ENCODE measurements around the gene CD6.

The CD6 gene

DNA sequence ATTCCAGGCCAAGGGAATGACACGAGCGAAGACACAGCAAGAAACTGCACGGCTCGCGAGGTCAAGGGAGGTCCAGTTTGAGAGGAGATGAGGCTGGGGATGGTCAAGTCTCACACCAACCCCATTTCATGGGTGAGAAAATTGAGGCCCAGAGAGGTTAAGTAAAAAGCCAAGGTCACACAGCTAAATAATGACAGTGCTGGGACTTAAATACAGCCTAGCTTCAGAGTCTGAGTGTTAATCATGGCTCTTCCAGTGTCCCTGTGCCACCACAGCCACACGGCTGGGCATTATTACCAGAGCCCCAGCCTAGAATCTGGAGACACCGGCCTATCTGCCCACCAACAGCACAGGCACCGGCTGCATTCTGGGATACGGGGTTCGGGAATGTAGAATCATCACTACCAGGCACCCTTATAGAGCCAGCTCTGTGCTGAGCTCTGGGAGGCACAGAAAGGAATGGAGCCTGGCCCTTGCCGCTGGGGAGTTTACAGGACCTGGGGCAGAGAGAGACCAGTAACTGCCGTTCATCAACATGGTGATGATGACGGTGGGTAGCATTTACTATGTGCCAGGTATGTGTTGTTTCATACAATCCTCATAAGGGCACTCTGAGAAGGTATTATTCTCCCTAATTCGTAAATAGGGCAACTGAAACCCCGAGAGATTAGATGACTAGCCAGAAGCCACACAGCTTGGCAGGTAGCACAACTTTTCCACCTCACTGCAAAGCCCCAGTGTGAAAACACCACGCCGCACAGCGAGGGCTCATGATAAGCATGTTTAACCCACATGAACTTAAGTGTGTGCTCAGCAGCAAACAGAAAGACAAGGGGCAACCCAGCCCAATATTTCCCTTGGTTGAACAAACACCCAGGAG lies 51.8 kb downstream of the CD6 start:
- Mint-ChIP-seq H3K27me3 (no peaks in the 10 kb centered on the region), H3K4me3 (peak overlapping the region; percentile 68), H3K27ac (peak overlapping the region; percentile 96)

DNA sequence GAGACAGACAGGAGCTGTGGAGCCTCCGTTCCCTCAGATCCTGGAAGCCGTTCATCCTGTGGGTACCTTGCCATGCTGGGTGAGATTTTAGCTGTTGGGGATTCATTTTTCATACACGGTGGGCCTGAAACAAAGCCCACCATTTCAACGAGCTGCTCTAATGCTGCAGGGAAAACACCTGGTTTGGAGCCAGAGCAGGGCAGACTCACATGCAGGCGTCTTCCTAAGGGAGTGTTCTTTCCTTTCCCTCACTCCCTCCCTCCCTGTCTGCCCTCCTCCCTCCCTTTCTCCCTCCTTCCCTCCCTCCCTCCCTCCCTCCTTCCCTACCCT lies 52.5 kb downstream of the CD6 start:
- H3K4me1 Mint-ChIP-seq (ENCODE audit: low read depth): peaks cover 91% of the 10 kb centered on the region

More for the DNA sequence above, 51.8 kb downstream of the CD6 start:
- Mint-ChIP-seq H3K9me3 (no peaks in the 10 kb centered on the region), H3K36me3 (ENCODE audit: low read depth) (peaks cover 85% of the 10 kb centered on the region), H3K4me1 (ENCODE audit: low read depth) (peaks cover 90% of the 10 kb centered on the region)
- DNase-seq: peak; percentile 77

DNA sequence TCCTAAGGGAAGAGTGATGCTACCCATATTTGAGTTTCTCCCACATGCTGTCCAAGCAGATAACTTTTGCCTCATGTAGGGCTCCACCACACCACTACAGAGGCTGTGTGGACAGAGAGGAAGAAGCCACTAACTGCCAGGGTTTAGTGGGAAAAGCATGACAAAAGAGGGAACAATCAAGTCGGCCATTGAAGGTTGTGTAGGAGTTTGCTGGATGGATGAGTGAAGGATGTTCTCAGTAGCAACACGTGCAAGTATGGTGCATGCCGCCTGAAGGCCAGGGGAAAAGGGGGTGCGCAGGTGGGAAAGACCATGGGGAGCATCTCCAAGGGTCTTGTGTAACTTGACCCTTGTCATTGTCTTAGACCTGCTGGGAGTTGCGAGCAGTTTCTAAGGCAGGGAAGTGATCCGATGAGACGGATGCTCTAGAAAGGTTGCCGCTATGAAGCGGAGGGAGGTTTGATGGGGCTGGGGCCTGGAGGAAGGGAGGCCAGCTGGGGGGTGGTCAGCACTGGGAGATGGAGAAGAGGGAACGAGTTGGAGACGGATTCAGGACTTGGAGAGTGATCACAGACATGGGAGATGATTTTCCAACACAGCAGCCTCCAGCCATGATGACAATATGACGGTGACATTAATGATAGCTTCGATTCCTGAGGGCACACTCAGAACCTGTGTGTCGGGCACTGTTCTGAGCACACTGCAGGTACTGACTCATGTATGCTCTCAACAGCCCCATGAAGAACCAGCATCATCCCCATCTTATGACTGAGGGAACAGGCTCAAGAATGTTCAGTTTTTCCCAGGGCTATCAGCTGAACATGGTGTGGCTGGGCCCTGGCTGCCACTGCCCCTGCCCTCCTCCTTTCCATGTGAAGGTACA lies 53.7 kb downstream of the CD6 start:
- no peaks in the 10 kb centered on the region for H3K9me3 Mint-ChIP-seq
- H3K4me3 Mint-ChIP-seq: peak overlapping the region; percentile 90
- peak; percentile 41 for DNase-seq
- peak overlapping the region; percentile 96 for H3K27ac Mint-ChIP-seq
- H3K27me3 Mint-ChIP-seq: no peaks in the 10 kb centered on the region
- peaks cover 93% of the 10 kb centered on the region for H3K4me1 Mint-ChIP-seq (ENCODE audit: low read depth)
- H3K36me3 Mint-ChIP-seq (ENCODE audit: low read depth): peaks cover 83% of the 10 kb centered on the region

More for the DNA sequence above, 52.5 kb downstream of the CD6 start:
- Mint-ChIP-seq H3K27ac (peak overlapping the region; percentile 96), H3K27me3 (no peaks in the 10 kb centered on the region), H3K36me3 (ENCODE audit: low read depth) (peaks cover 83% of the 10 kb centered on the region), H3K9me3 (no peaks in the 10 kb centered on the region), H3K4me3 (peak overlapping the region; percentile 68)
- no peak for DNase-seq

DNA sequence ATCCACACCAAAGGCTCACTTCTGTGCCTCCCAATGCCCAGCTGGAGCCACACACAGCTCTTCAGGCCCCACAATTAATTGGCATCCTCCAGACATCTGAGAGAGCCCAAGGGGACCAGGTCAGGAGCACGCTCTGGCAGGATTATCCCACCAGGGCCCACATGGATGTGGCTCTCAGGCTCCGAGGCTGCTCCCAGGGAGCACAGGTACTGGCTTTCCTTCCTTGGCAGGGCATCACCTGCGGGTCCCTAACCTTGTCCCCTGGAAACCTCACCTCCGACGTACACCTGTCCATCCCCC lies 54.3 kb downstream of the CD6 start:
- Mint-ChIP-seq H3K36me3 (ENCODE audit: low read depth) (peaks cover 83% of the 10 kb centered on the region), H3K27ac (peak overlapping the region; percentile 96), H3K4me3 (peak overlapping the region; percentile 90), H3K4me1 (ENCODE audit: low read depth) (peaks cover 91% of the 10 kb centered on the region), H3K9me3 (no peaks in the 10 kb centered on the region), H3K27me3 (no peaks in the 10 kb centered on the region)
- peak; percentile 70 for DNase-seq

DNA sequence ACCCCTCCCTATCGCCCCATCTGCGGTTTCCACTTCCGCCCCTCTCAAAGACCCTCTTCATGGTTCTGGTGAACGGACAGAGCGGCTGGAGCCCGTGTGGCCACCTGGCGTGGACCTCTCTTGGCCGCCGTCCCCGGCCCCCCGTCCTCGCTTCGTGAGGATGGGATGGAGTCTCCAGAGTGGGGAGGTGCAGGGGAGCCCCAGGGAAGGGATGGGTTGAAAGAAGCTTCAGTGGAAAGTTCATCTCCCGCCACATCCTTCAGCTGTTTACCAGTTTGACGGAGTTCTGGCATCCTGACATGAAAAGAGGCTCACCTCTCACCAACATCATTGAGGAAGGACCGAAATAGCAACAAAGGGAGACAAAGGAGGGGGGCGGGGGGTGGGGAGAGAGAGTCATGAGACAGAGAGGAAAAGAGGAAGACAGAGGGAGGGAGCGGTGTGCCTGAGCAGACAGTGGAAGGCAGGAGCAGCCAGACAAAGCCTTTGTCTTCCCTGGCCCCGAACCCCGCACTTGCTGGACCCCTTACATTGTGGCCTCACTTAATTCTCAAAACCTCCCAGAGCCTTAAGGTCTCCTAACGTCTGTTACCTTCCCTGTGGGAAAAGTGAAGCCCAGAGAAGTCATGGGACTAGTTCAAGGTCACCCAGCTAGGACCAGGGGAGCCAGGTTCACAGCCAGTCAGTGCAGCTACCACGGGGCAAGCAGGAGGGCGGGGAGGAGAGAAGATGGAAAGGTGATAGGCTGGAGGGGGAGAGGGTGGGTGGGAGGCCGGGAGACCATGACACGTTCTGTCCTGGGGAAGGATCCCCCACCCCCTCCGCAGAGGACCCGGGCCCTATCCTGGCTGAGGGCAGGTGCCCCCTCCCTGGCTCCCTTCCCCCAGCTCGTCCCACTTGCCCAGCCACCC lies 54.9 kb downstream of the CD6 start:
- Mint-ChIP-seq H3K9me3 (no peaks in the 10 kb centered on the region), H3K27me3 (no peaks in the 10 kb centered on the region), H3K4me3 (peak overlapping the region; percentile 90), H3K36me3 (ENCODE audit: low read depth) (peaks cover 81% of the 10 kb centered on the region), H3K27ac (peak overlapping the region; percentile 96), H3K4me1 (ENCODE audit: low read depth) (peaks cover 89% of the 10 kb centered on the region)
- peak; percentile 74 for DNase-seq

DNA sequence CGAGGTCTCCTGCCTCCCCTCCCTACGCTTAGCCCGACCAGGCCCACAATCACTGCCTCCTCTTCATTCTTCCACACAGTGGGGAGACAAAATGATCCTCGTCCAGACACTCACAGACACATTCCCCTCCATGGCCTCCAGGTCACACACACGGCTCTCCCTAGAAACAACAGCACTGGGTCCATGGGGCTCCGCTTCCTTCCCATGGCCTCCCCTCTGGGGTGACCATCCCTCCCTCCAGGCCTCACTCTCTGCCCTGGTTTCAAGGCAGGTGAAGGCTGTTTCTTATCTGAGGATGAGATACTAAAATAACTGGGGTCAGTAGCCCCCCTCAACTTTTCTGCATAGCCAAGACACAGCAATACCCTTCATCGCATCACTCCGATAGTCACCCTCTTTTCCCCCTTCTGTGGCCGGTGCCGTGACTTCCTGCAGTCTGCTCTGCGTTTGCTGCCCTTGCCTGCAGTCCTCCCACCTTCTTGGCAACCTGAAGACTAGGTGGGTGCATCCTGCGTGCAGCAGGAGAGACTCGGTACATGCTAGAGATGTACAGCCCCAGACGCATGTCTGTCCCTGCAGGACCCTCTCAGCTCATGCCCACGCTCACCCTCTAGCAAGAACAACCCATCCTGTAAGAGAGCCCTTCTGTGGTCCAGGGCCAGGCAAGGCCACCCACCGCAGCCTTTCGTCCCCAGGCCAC lies 55.8 kb downstream of the CD6 start:
- no peaks in the 10 kb centered on the region for H3K27me3 Mint-ChIP-seq
- peak; percentile 70 for DNase-seq

DNA sequence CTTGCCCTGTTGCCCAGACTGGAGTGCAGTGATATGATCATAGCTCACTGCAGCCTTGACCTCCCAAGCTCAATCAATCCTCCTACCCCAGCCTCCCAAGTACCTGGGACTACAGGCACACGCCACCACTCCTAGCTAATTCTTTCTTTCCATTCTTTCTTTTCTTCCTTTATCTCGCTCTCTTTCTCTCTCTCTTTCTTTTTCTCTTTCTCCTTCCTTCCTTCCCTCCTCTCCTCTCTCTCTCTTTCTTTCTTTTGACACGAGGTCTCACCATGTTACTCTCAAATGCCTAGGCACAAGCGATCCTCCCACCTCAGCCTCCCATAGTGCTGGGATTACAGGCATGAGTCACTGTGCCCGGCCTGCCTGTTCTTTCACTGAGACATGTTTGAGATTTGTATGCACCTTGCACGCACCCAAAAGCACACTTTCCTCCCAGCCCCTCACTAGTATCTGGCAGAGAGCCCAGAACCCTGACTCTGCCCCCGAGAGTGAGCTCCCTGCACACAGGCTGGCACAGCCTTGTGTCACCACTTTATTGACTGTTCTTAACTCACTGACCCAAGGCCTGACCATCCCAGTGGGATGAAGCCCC lies 56.8 kb downstream of the CD6 start:
- peaks cover 81% of the 10 kb centered on the region for H3K36me3 Mint-ChIP-seq (ENCODE audit: low read depth)
- no peaks in the 10 kb centered on the region for H3K9me3 Mint-ChIP-seq
- H3K4me3 Mint-ChIP-seq: peak overlapping the region; percentile 90
- H3K4me1 Mint-ChIP-seq (ENCODE audit: low read depth): peaks cover 82% of the 10 kb centered on the region
- peak; percentile 81 for DNase-seq
- H3K27ac Mint-ChIP-seq: peak overlapping the region; percentile 96
- H3K27me3 Mint-ChIP-seq: no peaks in the 10 kb centered on the region

More for the DNA sequence above, 55.8 kb downstream of the CD6 start:
- no peaks in the 10 kb centered on the region for H3K9me3 Mint-ChIP-seq
- H3K4me3 Mint-ChIP-seq: peak overlapping the region; percentile 90
- H3K27ac Mint-ChIP-seq: peak overlapping the region; percentile 96
- peaks cover 81% of the 10 kb centered on the region for H3K36me3 Mint-ChIP-seq (ENCODE audit: low read depth)
- H3K4me1 Mint-ChIP-seq (ENCODE audit: low read depth): peaks cover 85% of the 10 kb centered on the region

DNA sequence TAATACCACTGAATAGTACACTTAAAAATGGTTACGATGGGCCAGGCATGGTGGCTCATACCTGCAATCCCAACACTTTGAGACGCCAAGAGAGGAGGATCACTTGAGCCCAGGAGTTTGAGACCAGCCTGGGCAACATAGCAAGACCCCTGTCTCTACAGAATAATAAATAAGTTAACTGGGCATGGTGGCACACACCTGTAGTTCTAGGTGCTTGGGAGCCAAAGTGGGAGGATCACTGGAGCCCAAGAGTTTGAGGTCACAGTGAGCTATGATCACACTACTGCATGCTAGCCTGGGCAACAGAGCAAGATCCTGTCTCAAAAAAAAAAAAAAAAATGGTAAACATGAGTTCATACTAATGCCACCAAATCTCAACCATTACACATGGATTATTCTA lies 61.3 kb downstream of the CD6 start:
- Mint-ChIP-seq H3K27ac (peak overlapping the region; percentile 49), H3K9me3 (no peaks in the 10 kb centered on the region), H3K4me3 (no peak overlapping the region), H3K4me1 (ENCODE audit: low read depth) (peaks cover 80% of the 10 kb centered on the region), H3K27me3 (no peaks in the 10 kb centered on the region), H3K36me3 (ENCODE audit: low read depth) (peaks cover 92% of the 10 kb centered on the region)
- no peak for DNase-seq

DNA sequence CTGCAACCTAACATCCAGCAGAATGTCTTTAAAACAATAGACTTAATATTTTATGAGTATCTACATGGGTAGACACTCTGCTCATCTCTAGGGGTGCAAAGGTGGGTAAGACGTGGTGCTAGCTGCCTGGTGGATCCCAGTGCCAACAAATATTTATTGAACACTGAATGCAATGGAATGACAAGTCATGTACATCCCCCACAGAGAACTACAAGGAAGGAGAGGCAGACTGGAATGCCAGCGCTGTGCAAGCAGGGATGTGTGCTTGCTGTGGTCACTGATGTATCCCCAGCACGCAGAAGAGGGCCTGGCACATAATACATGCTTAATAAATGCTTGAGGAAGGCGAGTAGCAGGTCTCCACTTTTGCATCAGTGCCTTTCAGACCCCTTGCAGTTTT lies 61.9 kb downstream of the CD6 start:
- Mint-ChIP-seq H3K36me3 (ENCODE audit: low read depth) (peaks cover 91% of the 10 kb centered on the region), H3K4me1 (ENCODE audit: low read depth) (peaks cover 80% of the 10 kb centered on the region), H3K4me3 (no peak overlapping the region), H3K9me3 (no peaks in the 10 kb centered on the region), H3K27me3 (no peaks in the 10 kb centered on the region), H3K27ac (peak overlapping the region; percentile 49)
- DNase-seq: no peak

DNA sequence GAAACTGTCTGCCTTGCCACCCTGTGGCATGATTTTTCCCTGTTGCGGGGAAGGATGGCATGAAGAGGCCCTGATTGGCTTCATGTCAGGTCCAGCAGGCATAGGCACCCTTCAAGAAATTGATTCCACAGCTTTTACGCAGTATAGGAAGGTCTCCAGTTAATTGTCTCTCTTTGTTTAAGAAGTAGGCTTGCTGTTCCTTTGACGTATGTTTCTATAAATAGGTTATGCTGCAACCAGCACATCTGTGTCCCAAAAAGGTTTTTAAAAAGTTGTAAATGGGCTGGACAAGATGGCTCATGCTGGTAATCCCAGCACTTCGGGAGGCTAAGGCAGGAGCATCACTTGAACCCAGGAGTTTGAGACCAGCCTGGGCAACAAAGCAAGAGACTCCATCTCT lies 62.6 kb downstream of the CD6 start:
- Mint-ChIP-seq H3K4me1 (ENCODE audit: low read depth) (peaks cover 81% of the 10 kb centered on the region), H3K4me3 (no peak overlapping the region), H3K9me3 (no peaks in the 10 kb centered on the region), H3K36me3 (ENCODE audit: low read depth) (peaks cover 93% of the 10 kb centered on the region), H3K27me3 (no peaks in the 10 kb centered on the region), H3K27ac (peak overlapping the region; percentile 85)
- DNase-seq: no peak

DNA sequence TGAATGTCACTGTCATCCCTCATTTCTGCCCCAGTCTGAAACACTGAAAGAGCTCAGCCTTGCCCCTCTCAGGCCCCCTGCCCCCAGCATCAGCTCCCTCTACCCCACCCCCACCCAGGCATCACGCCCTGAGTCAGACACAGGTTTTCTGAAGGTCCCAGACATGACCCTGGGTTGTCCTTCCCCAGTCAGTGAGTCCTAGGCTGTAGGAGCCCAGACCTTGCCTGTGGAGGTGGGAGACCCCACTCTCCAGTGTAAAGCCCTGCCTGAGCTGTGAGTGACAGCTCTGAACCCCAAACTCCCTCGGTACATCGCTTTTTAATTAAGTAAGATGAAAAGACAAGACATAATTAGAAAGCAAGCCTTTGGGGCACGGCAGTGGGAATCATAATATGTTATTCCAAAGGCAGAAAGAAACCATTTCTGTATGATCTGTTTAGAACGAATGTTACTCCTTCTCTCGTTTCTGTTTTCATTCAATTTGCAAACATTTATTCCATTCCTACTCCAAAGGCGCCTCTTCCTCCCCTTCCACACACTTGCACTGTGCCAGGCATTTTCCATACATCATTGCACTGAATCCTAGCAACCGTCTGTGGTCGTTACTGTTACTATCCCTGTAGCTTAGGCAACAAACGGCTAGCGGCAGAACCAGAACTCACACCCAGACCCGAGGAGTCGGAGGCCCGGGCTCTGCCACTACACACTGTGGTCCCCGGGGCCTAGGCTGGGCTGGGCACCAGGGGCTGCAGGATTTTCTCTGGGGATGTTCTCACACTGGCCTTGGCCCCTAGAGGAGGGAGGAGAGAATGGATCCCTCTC lies 63.4 kb downstream of the CD6 start:
- no peak for DNase-seq
- Mint-ChIP-seq H3K9me3 (no peaks in the 10 kb centered on the region), H3K27ac (peak overlapping the region; percentile 85), H3K4me1 (ENCODE audit: low read depth) (peaks cover 78% of the 10 kb centered on the region), H3K27me3 (no peaks in the 10 kb centered on the region), H3K4me3 (peak overlapping the region; percentile 32), H3K36me3 (ENCODE audit: low read depth) (peaks cover 90% of the 10 kb centered on the region)

DNA sequence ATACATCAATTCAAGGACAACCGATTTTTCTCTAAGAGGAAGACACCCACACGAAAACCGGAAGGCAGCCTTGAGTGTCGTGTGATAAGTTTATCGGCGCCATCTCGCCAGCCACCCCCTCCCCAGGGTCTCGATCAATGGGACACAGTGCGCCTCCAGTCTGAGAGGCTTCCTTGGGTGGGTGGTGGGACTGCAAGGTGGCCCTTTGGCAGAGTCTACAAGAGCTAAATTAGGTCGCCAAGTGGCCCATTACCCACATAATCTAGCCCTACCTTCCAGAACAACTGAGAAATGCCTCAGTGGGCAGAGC lies 64.0 kb downstream of the CD6 start:
- peak overlapping the region; percentile 32 for H3K4me3 Mint-ChIP-seq
- H3K9me3 Mint-ChIP-seq: no peaks in the 10 kb centered on the region
- H3K27ac Mint-ChIP-seq: peak overlapping the region; percentile 85
- H3K36me3 Mint-ChIP-seq (ENCODE audit: low read depth): peaks cover 90% of the 10 kb centered on the region
- DNase-seq: no peak
- H3K4me1 Mint-ChIP-seq (ENCODE audit: low read depth): peaks cover 79% of the 10 kb centered on the region
- H3K27me3 Mint-ChIP-seq: no peaks in the 10 kb centered on the region
